SH-SY5Y (cell line): Measurements from ENCODE around the gene CFAP126.

ENCODE experiments used
- GATA2 ChIP-seq: IDR thresholded peaks from 2 replicates; pipeline ENCODE4 v1.6.1; 2011; ENCODE audit warnings: mild to moderate bottlenecking, low read depth, low read length
- GATA3 ChIP-seq: IDR thresholded peaks from 2 replicates; pipeline ENCODE4 v1.6.1; 2011; ENCODE audit warnings: low read depth, mild to moderate bottlenecking, low read length, moderate library complexity

- TF ChIP-seq GATA2 = no peak
- TF ChIP-seq GATA3 = no peak
Observed at GRCh38 chr1:161342821-161343220, 24.9 kb downstream of the CFAP126 start.
